Nephron (organoid): ENCODE data around the gene TMEM145.
"Not testable (repeated sequence)": the region's sequence is repeated elsewhere in the genome, so short reads cannot be mapped to it uniquely, and the experiment has no call there.

Experiments used
- H3K27ac Mint-ChIP-seq, 3 experiments: 2 replicates each; pipeline ENCODE4 v1.8.0; 2020; ENCODE audit warnings: mixed read lengths in 3 of 3, mild to moderate bottlenecking in 2 of 3, moderate library complexity in 1 of 3
- H3K27me3 Mint-ChIP-seq: 2 replicates; pipeline ENCODE4 v1.8.0; 2021; ENCODE audit warnings: low read depth, mild to moderate bottlenecking, moderate library complexity, mixed read lengths
- H3K36me3 Mint-ChIP-seq: 2 replicates; pipeline ENCODE4 v1.8.0; 2020; ENCODE audit warnings: low read depth, mixed read lengths
- H3K4me1 Mint-ChIP-seq: 2 replicates; pipeline ENCODE4 v1.8.0; 2020; ENCODE audit warnings: mixed read lengths
- H3K4me3 Mint-ChIP-seq, 3 experiments: 2 replicates each; pipeline ENCODE4 v1.8.0; 2020; ENCODE audit warnings: mild to moderate bottlenecking in 3 of 3, mixed read lengths in 3 of 3, moderate library complexity in 2 of 3
- H3K9me3 Mint-ChIP-seq: 2 replicates; pipeline ENCODE4 v1.8.0; 2020; ENCODE audit warnings: mixed read lengths
- TF ChIP-seq, protein P1 (sequence below), 3 experiments: fragments of 200-600 bp; sonication (generic); IDR thresholded peaks; one replicate each; pipeline ENCODE4 v1.5.0; 2021; ENCODE audit warnings: antibody characterized with exemption in 3 of 3; ENCODE audit not compliant: unreplicated experiment in 3 of 3

The TMEM145 gene

DNA sequence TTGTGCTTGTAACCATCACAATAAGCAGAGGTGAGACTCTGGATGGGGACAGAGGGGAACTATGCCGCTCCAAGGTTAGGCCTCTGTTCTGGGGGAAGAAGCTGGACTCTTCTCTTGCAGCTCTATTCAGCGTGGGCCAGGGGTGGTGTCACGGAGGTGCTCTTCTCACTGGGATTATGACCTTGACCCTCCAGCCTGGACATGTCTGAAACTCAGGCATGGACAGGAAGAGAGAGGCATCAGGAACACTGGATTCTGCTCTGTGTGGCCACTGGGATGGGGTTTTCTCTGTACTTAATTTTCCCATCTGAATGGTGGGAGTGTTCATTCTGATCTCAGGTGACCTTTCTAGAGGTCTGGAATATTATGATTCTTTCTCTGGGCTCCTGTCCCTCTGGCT, 19.9 kb downstream of the TMEM145 start:
- Mint-ChIP-seq H3K27me3 (peaks cover 4% of the 10 kb centered on the region), H3K27ac (no peak overlapping the region), H3K4me1 (peaks cover 25% of the 10 kb centered on the region), H3K4me3 (no peak overlapping the region), H3K9me3 (no peaks in the 10 kb centered on the region), H3K36me3 (peaks cover 3% of the 10 kb centered on the region)
- TF ChIP-seq, protein P1, sequence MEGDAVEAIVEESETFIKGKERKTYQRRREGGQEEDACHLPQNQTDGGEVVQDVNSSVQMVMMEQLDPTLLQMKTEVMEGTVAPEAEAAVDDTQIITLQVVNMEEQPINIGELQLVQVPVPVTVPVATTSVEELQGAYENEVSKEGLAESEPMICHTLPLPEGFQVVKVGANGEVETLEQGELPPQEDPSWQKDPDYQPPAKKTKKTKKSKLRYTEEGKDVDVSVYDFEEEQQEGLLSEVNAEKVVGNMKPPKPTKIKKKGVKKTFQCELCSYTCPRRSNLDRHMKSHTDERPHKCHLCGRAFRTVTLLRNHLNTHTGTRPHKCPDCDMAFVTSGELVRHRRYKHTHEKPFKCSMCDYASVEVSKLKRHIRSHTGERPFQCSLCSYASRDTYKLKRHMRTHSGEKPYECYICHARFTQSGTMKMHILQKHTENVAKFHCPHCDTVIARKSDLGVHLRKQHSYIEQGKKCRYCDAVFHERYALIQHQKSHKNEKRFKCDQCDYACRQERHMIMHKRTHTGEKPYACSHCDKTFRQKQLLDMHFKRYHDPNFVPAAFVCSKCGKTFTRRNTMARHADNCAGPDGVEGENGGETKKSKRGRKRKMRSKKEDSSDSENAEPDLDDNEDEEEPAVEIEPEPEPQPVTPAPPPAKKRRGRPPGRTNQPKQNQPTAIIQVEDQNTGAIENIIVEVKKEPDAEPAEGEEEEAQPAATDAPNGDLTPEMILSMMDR (IDR thresholded peaks at IDR 0.05; ENCODE audit: unreplicated experiment in 3 of 3), result no peak

DNA sequence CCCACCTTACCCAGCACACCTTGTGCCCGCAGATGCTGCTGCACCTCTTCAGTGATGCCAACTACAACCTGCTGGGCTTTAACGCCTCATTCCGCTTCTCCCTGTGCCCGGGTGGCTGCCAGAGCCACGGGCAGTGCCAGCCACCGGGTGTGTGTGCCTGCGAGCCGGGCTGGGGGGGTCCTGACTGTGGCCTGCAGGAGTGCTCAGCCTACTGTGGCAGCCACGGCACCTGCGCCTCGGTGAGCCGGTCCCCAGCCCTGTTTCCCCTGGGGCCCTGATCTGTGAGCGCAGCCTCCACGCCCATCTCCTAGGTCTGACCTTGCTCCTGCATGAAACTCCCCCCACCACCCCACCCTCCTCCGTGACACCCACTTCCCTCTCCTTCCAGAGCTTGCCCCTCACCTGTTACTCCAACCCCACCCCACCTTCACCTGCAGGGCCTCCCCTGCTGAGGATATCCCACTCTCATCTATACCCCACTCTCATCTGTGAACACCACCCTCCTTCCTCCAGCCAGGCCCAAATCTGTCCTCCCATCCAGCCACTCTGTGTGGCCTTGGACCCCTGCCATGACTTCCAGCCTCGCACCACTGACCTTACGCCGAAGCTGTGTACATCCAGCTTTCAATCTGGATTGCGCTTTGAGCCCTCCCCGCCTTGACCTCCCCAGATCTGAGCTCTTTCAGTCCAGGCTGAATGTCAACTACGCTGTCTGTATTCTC, 21.0 kb downstream of the TMEM145 start:
- Mint-ChIP-seq H3K36me3 (peaks cover 10% of the 10 kb centered on the region), H3K27me3 (peaks cover 4% of the 10 kb centered on the region), H3K27ac (no peak overlapping the region), H3K9me3 (no peaks in the 10 kb centered on the region), H3K4me1 (peaks cover 14% of the 10 kb centered on the region), H3K4me3 (no peak overlapping the region)
- TF ChIP-seq, protein P1 (IDR thresholded peaks at IDR 0.05; ENCODE audit: unreplicated experiment in 3 of 3), result no peak

DNA sequence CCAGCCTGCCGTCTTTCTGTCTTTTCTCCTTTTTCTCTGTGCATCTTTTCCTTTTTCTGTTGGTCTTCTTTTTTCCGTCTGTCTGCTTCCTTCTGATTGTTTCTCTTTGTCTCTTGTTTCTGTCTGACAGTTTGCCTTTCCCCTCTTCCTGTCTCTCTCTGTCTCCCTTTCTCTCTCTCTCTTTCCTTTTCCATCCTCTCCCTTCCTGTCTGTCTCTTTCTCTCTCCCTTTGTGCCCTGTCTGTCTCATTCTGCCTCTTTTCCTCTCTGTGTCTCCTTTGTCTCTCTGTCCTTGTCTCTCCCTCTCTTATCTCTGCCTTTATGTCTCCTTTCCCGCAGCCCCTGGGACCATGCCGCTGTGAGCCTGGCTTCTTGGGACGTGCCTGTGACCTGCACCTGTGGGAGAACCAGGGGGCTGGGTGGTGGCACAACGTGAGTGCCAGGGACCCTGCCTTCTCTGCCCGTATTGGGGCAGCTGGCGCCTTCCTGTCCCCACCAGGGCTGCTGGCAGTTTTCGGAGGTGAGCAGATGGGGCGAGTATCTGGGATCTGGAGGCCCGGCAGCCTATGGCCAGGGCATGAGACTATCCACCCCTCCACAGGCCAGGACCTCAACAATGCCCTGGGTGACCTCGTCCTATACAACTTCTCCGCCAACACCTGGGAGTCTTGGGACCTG, 21.7 kb downstream of the TMEM145 start:
- TF ChIP-seq, protein P1 (IDR thresholded peaks at IDR 0.05; ENCODE audit: unreplicated experiment in 3 of 3), result no peak
- Mint-ChIP-seq H3K4me1 (peaks cover 9% of the 10 kb centered on the region), H3K27me3 (peaks cover 4% of the 10 kb centered on the region), H3K36me3 (peaks cover 15% of the 10 kb centered on the region), H3K9me3 (no peaks in the 10 kb centered on the region), H3K27ac (no peak overlapping the region), H3K4me3 (no peak overlapping the region)

DNA sequence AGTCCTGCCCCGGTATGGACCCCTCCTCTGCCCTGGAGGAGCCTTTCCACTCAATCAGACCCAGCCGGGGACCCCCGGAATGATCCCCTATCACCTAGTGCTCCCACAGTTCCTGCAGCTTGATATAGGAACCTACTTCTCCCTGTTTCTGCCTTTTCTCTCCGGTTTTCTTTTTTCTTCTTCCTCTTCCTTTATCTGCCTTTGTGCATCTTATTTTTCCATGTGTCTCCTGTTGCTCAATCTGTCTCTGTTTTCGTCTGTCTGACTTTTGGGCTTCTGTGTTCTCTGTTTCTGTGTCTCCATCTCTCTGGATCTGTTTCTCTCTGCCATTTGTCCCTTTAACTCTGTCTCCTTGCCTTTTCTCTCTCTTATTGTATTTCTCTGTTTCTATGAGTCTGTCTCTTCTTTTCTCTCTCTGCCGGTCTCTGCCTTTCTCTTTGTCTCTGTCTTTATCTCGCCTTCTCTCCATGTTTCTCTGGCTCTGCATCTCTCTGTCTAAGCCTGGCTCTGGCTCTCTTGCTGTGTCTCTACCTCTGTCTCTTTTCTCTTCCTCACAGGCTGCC, 22.3 kb downstream of the TMEM145 start:
- no peaks in the 10 kb centered on the region for H3K9me3 Mint-ChIP-seq
- H3K4me3 Mint-ChIP-seq, result no peak overlapping the region
- H3K27me3 Mint-ChIP-seq, result peaks cover 4% of the 10 kb centered on the region
- H3K4me1 Mint-ChIP-seq, result peaks cover 3% of the 10 kb centered on the region
- H3K27ac Mint-ChIP-seq, result no peak overlapping the region
- TF ChIP-seq, protein P1 (IDR thresholded peaks at IDR 0.05; ENCODE audit: unreplicated experiment in 3 of 3), result no peak
- peaks cover 15% of the 10 kb centered on the region for H3K36me3 Mint-ChIP-seq

DNA sequence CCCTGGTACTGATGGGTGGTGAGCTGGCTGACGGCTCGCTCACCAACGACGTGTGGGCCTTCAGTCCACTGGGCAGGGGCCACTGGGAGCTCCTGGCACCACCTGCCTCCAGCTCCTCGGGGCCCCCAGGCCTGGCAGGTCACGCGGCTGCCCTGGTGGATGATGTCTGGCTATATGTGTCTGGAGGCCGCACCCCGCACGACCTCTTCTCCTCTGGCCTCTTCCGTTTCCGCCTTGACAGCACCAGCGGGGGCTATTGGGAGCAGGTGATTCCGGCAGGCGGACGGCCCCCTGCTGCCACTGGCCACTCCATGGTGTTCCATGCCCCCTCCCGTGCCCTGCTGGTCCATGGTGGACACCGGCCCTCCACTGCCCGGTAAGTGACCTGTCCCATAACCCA, 22.9 kb downstream of the TMEM145 start:
- no peak overlapping the region for H3K4me3 Mint-ChIP-seq
- H3K9me3 Mint-ChIP-seq, result no peaks in the 10 kb centered on the region
- no peak overlapping the region for H3K27ac Mint-ChIP-seq
- peaks cover 4% of the 10 kb centered on the region for H3K27me3 Mint-ChIP-seq
- H3K4me1 Mint-ChIP-seq, result no peaks in the 10 kb centered on the region
- TF ChIP-seq, protein P1 (IDR thresholded peaks at IDR 0.05; ENCODE audit: unreplicated experiment in 3 of 3), result no peak
- H3K36me3 Mint-ChIP-seq, result peaks cover 15% of the 10 kb centered on the region

DNA sequence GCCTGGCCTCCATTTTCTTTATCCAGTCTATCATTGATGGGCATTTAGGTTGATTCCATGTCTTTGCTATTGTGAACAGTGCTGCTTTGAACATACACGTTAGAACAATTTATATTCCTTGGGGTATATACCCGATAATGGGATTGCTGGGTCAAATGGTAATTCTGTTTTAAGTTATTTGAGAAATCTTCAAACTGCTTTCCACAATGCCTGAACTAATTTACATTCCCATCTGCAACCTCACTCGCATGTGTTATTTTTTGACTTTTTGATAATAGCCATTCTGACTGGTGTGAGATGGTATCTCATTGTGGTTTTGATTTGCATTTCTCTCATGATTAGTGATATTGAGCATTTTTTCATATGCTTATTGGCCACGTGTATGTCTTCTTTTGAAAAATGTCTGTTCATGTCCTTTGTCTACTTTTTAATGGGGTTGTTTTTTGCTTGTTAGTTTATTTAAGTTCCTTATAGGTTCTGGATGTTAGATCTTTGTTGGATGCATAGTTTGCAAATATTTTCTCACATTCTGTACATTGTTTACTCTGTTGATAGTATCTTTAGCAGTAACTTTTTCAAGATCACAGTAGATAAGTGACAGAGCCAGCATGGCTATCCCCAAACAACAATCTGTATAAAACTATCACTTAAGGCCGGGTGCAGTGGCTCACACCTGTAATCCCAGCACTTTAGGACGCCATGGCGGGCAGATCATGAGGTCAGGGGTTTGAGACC, 26.2 kb downstream of the TMEM145 start:
- not testable (repeated sequence) for H3K4me1 Mint-ChIP-seq, H3K27ac Mint-ChIP-seq, H3K9me3 Mint-ChIP-seq, H3K4me3 Mint-ChIP-seq, H3K27me3 Mint-ChIP-seq
- H3K36me3 Mint-ChIP-seq, result peaks cover 26% of the 10 kb centered on the region

DNA sequence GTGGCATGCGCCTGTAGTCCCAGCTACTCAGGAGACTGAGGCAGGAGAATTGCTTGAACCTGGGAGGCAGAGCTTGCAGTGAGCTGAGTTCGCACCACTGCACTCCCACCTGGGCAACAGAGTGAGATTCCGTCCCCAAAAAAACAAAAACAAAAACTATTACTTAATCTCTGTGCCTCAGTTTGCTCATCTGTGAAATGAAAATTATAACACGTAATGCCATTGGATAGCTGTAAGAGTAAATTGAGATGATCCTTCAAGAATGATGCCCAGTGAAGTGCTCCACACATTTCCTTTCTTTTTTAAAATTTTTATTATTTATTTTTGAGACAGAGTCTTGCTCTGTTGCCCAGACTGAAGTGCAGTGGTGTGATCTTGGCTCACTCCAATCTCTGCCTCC, 26.8 kb downstream of the TMEM145 start:
- not testable (repeated sequence) for H3K27me3 Mint-ChIP-seq, H3K4me3 Mint-ChIP-seq, H3K9me3 Mint-ChIP-seq, H3K27ac Mint-ChIP-seq, H3K4me1 Mint-ChIP-seq
- peaks cover 30% of the 10 kb centered on the region for H3K36me3 Mint-ChIP-seq
